ENCODE data around the gene UFSP1. TPM values are rescaled to one million over a fixed set of nuclear protein-coding genes. Genes with fewer than 3 reads are reported as not detected.
"Not testable (repeated sequence)": the region's sequence is repeated elsewhere in the genome, so short reads cannot be mapped to it uniquely, and the experiment has no call there.

The UFSP1 gene
- total and polyA plus RNA-seq, 2 donors from 2014 or later = 3.4 to 3.8 TPM

- FAIRE-seq (no peak), DNase-seq (peak in 1 of 5 donors; percentile 69)
- no peaks in the 10 kb centered on the region for H3K9me3 ChIP-seq (ENCODE audit: control insufficient read depth in 2 of 3, insufficient read depth in 1 of 3, low read length in 3 of 3)
- no peak overlapping the region for H3K9ac ChIP-seq (ENCODE audit: low read length in 3 of 3)
- H3K27ac ChIP-seq (ENCODE audit: low read depth in 2 of 2, low read length in 2 of 2) = no peak overlapping the region
- H3K27me3 ChIP-seq (ENCODE audit: control insufficient read depth, insufficient read depth, low read length) = no peaks in the 10 kb centered on the region
- intact Hi-C loops (cut with DNase I) = loop anchor here (10.0 kb wide), 1 partner anchor 51 kb away; no protein-coding TSS in a partner anchor
- no peak overlapping the region for H3K4me3 ChIP-seq (ENCODE audit: low read length in 3 of 3)
- TF ChIP-seq, protein P1, sequence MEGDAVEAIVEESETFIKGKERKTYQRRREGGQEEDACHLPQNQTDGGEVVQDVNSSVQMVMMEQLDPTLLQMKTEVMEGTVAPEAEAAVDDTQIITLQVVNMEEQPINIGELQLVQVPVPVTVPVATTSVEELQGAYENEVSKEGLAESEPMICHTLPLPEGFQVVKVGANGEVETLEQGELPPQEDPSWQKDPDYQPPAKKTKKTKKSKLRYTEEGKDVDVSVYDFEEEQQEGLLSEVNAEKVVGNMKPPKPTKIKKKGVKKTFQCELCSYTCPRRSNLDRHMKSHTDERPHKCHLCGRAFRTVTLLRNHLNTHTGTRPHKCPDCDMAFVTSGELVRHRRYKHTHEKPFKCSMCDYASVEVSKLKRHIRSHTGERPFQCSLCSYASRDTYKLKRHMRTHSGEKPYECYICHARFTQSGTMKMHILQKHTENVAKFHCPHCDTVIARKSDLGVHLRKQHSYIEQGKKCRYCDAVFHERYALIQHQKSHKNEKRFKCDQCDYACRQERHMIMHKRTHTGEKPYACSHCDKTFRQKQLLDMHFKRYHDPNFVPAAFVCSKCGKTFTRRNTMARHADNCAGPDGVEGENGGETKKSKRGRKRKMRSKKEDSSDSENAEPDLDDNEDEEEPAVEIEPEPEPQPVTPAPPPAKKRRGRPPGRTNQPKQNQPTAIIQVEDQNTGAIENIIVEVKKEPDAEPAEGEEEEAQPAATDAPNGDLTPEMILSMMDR (IDR thresholded peaks at IDR 0.05; ENCODE audit: borderline replicate concordance, extremely low read depth, insufficient read depth) = no peak
- peaks cover 0 to 9% (median 0%) of the 10 kb centered on the region in 3 donors for H3K4me1 ChIP-seq (ENCODE audit: control insufficient read depth in 2 of 3, insufficient read depth in 2 of 3, low read depth in 1 of 3, low read length in 3 of 3)
- peaks cover 0 to 7% (median 2%) of the 10 kb centered on the region in 3 donors for H3K36me3 ChIP-seq (ENCODE audit: control insufficient read depth in 2 of 3, insufficient read depth in 3 of 3, low read length in 3 of 3)
These were observed 34.0 kb downstream of the UFSP1 start for GRCh38 chr7:100855515-100855914.

GRCh38 chr7:100854899-100855298, 34.6 kb downstream of the UFSP1 start:
- H3K4me3 ChIP-seq (ENCODE audit: low read length in 3 of 3); H3K9me3 ChIP-seq (ENCODE audit: control insufficient read depth in 2 of 3, insufficient read depth in 1 of 3, low read length in 3 of 3); H3K9ac ChIP-seq (ENCODE audit: low read length in 3 of 3); H3K27me3 ChIP-seq (ENCODE audit: control insufficient read depth, insufficient read depth, low read length); FAIRE-seq; H3K27ac ChIP-seq (ENCODE audit: low read depth in 2 of 2, low read length in 2 of 2); H3K4me1 ChIP-seq (ENCODE audit: control insufficient read depth in 2 of 3, insufficient read depth in 2 of 3, low read depth in 1 of 3, low read length in 3 of 3); H3K36me3 ChIP-seq (ENCODE audit: control insufficient read depth in 2 of 3, insufficient read depth in 3 of 3, low read length in 3 of 3): not testable (repeated sequence)
- intact Hi-C loops (cut with DNase I) = loop anchor here (10.0 kb wide), 1 partner anchor 50 kb away; no protein-coding TSS in a partner anchor
- DNase-seq = peak in 1 of 5 donors; percentile 18

DNA sequence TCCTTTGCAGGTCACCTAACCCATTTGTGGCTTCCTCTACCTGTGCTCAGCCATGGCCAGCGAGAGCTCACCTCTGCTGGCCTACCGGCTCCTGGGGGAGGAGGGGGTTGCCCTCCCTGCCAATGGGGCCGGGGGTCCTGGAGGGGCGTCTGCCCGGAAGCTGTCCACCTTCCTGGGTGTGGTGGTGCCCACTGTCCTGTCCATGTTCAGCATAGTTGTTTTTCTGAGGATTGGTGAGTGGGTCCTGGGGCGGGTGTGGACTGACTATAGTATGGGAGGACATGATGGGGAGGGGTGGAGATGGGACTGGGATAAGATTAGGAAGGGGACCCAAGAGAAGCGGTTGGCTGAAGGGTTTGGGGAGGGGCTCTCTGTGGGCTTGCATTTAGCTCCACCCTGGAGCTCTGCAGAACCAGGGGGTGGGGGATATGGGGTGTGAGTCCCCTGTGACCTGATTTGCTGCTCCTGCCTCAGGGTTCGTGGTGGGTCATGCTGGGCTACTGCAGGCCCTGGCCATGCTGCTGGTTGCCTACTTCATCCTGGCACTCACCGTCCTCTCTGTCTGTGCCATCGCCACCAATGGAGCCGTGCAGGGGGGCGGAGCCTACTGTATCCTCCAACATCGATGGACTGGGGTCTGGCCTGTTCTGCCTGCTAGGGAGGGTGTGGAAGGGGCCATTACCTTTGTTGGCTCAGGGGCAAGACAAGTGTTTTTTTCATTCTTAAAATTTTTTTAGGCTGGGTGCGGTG, 35.2 kb downstream of the UFSP1 start:
- intact Hi-C loops (cut with DNase I) = loop anchor here (10.0 kb wide), 1 partner anchor 50 kb away; no protein-coding TSS in a partner anchor
- no peak overlapping the region for H3K4me3 ChIP-seq (ENCODE audit: low read length in 3 of 3)
- H3K36me3 ChIP-seq (ENCODE audit: control insufficient read depth in 2 of 3, insufficient read depth in 3 of 3, low read length in 3 of 3) = peaks cover 0 to 2% (median 0%) of the 10 kb centered on the region in 3 donors
- FAIRE-seq (no peak), DNase-seq (peak in 1 of 5 donors; percentile 70)
- H3K27ac ChIP-seq (ENCODE audit: low read depth in 2 of 2, low read length in 2 of 2) = no peak overlapping the region
- no peak overlapping the region for H3K9ac ChIP-seq (ENCODE audit: low read length in 3 of 3)
- TF ChIP-seq, protein P1 (IDR thresholded peaks at IDR 0.05; ENCODE audit: borderline replicate concordance, extremely low read depth, insufficient read depth) = no peak
- H3K9me3 ChIP-seq (ENCODE audit: control insufficient read depth in 2 of 3, insufficient read depth in 1 of 3, low read length in 3 of 3) = no peaks in the 10 kb centered on the region
- no peaks in the 10 kb centered on the region for H3K27me3 ChIP-seq (ENCODE audit: control insufficient read depth, insufficient read depth, low read length)
- peaks cover 0 to 9% (median 0%) of the 10 kb centered on the region in 3 donors for H3K4me1 ChIP-seq (ENCODE audit: control insufficient read depth in 2 of 3, insufficient read depth in 2 of 3, low read depth in 1 of 3, low read length in 3 of 3)

All from kidney (tissue), 14 donors.